Mesothelial cell of epicardium (in vitro differentiated cells): ENCODE measurements around the gene TTPAL. TPM values are rescaled to one million over a fixed set of nuclear protein-coding genes. Genes with fewer than 3 reads are reported as not detected.
"Not testable (repeated sequence)": the region's sequence is repeated elsewhere in the genome, so short reads cannot be mapped to it uniquely, and the experiment has no call there.

Source experiments
- DNase-seq, 2 experiments: peaks; one replicate each; pipeline ENCODE4 v3.0.0; 2021; ENCODE audit warnings: low spot score in 2 of 2; ENCODE audit not compliant: unreplicated experiment in 2 of 2
- H3K27ac Mint-ChIP-seq: 2 replicates; pipeline ENCODE4 v1.8.0; 2021; ENCODE audit warnings: mixed read lengths
- H3K27me3 Mint-ChIP-seq: 2 replicates; pipeline ENCODE4 v1.8.0; 2021; ENCODE audit warnings: low read depth, mixed read lengths
- H3K36me3 Mint-ChIP-seq: 2 replicates; pipeline ENCODE4 v1.8.0; 2021; ENCODE audit warnings: mixed read lengths
- H3K4me1 Mint-ChIP-seq: 2 replicates; pipeline ENCODE4 v1.8.0; 2021; ENCODE audit warnings: mixed read lengths
- H3K4me3 Mint-ChIP-seq: 2 replicates; pipeline ENCODE4 v1.8.0; 2021; ENCODE audit warnings: mild to moderate bottlenecking, moderate library complexity, mixed read lengths
- H3K9me3 Mint-ChIP-seq: 2 replicates; pipeline ENCODE4 v1.8.0; 2021; ENCODE audit warnings: mixed read lengths
- total RNA-seq: library from RNA; stranded (reverse); gene quantifications from 3 replicates; pipeline ENCODE4 v1.2.1, GENCODE V29; 2021
- TF ChIP-seq, protein P1 (sequence below): fragments of 200-600 bp; sonication (generic); IDR thresholded peaks from one replicate; pipeline ENCODE4 v1.5.0; 2021; ENCODE audit warnings: antibody characterized with exemption; ENCODE audit not compliant: unreplicated experiment

Gene TTPAL
- total RNA-seq, 1 donor from 2014 or later: 22.5 TPM

DNA sequence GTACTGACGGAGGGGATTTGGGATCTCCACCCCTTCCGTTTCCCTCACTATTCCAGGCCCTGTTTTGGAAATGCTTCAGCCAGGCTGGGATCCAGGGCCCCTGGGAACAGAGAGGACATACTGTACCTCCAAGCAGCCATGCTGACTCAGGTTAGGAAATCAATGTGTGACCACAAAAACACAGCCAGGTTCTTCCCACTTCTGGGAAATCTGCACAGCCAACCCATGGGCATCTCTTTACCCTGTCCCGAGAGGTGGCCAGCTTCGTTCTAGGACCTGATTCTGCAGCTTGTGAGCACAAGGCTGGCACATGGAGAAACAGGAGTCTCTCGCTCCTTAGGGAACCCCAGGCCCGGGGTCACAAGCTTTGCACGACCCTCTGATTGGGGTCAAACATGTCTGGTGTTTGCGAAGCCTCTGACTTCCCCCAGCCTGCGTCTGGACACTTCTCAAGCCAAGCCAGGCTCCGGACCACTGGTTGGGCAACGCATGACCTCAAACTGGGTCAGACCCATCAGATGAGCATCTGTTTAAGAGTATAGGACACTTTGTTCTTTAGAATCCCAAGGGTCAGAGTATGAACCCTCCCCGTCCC lies 8.3 kb upstream of the TTPAL start:
- H3K4me1 Mint-ChIP-seq: no peaks in the 10 kb centered on the region
- H3K9me3 Mint-ChIP-seq: no peaks in the 10 kb centered on the region
- H3K4me3 Mint-ChIP-seq: no peak overlapping the region
- TF ChIP-seq, protein P1, sequence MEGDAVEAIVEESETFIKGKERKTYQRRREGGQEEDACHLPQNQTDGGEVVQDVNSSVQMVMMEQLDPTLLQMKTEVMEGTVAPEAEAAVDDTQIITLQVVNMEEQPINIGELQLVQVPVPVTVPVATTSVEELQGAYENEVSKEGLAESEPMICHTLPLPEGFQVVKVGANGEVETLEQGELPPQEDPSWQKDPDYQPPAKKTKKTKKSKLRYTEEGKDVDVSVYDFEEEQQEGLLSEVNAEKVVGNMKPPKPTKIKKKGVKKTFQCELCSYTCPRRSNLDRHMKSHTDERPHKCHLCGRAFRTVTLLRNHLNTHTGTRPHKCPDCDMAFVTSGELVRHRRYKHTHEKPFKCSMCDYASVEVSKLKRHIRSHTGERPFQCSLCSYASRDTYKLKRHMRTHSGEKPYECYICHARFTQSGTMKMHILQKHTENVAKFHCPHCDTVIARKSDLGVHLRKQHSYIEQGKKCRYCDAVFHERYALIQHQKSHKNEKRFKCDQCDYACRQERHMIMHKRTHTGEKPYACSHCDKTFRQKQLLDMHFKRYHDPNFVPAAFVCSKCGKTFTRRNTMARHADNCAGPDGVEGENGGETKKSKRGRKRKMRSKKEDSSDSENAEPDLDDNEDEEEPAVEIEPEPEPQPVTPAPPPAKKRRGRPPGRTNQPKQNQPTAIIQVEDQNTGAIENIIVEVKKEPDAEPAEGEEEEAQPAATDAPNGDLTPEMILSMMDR: no peak
- peaks cover 2% of the 10 kb centered on the region for H3K27me3 Mint-ChIP-seq
- no peaks in the 10 kb centered on the region for H3K36me3 Mint-ChIP-seq
- no peak for DNase-seq
- no peak overlapping the region for H3K27ac Mint-ChIP-seq

DNA sequence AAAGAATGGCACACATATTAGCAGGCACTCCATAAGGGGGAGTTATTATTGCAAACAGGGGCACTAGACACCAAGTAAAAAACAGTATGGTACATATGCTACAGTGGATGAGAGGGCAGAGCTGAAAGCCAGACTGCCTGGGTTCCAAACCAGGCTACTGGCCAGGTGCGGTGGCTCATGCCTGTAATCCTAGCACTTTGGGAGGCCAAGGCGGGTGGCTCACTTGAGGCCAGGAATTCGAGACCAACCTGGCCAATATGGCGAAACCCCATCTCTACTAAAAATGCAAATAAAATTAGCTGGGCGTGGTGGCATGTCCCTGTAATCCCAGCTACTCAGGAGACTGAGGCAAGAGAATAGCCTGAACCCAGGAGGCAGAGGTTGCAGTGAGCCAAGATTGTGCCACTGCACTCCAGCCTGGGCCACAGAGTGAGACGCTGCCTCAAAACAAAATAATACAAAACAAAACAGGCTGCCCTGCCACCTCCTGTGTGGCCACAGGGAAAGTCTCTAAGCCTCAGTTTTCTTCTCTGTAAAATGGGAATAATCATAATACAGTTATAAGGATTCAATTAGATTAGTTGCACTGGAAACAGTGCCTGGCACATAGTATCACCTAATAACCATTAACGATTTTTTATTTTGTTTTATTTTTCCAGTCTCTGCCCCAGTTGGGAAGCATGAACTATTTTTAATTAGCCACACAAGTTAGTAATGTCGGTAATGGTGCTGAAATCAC lies 7.5 kb upstream of the TTPAL start:
- no peaks in the 10 kb centered on the region for H3K36me3 Mint-ChIP-seq
- TF ChIP-seq, protein P1: no peak
- H3K4me1 Mint-ChIP-seq: no peaks in the 10 kb centered on the region
- H3K4me3 Mint-ChIP-seq: no peak overlapping the region
- H3K27me3 Mint-ChIP-seq: peaks cover 2% of the 10 kb centered on the region
- no peaks in the 10 kb centered on the region for H3K9me3 Mint-ChIP-seq
- no peak overlapping the region for H3K27ac Mint-ChIP-seq
- DNase-seq: no peak

GRCh38 chr20:44470327-44470726 lies 5.3 kb upstream of the TTPAL start:
- no peaks in the 10 kb centered on the region for H3K36me3 Mint-ChIP-seq
- no peak for DNase-seq
- H3K9me3 Mint-ChIP-seq: no peaks in the 10 kb centered on the region
- no peak overlapping the region for H3K4me3 Mint-ChIP-seq
- no peak overlapping the region for H3K27ac Mint-ChIP-seq
- peaks cover 2% of the 10 kb centered on the region for H3K27me3 Mint-ChIP-seq
- H3K4me1 Mint-ChIP-seq: peaks cover 3% of the 10 kb centered on the region
- TF ChIP-seq, protein P1: no peak

GRCh38 chr20:44471481-44471882 lies 4.2 kb upstream of the TTPAL start:
- no peaks in the 10 kb centered on the region for H3K36me3 Mint-ChIP-seq
- peaks cover 10% of the 10 kb centered on the region for H3K4me1 Mint-ChIP-seq
- no peak overlapping the region for H3K4me3 Mint-ChIP-seq
- no peak for DNase-seq
- H3K9me3 Mint-ChIP-seq: no peaks in the 10 kb centered on the region
- no peak overlapping the region for H3K27ac Mint-ChIP-seq
- peaks cover 2% of the 10 kb centered on the region for H3K27me3 Mint-ChIP-seq
- TF ChIP-seq, protein P1: no peak

- H3K36me3 Mint-ChIP-seq, H3K4me3 Mint-ChIP-seq, H3K27me3 Mint-ChIP-seq, DNase-seq, H3K9me3 Mint-ChIP-seq, H3K27ac Mint-ChIP-seq: not testable (repeated sequence)
- H3K4me1 Mint-ChIP-seq: peaks cover 18% of the 10 kb centered on the region
Observed at GRCh38 chr20:44472283-44472682, 3.4 kb upstream of the TTPAL start.

- Mint-ChIP-seq H3K36me3 (no peaks in the 10 kb centered on the region), H3K4me3 (peak overlapping the region; percentile 92), H3K27me3 (peaks cover 2% of the 10 kb centered on the region), H3K4me1 (peaks cover 18% of the 10 kb centered on the region), H3K27ac (peak overlapping the region; percentile 95), H3K9me3 (no peaks in the 10 kb centered on the region)
- no peak for DNase-seq
- TF ChIP-seq, protein P1: no peak
Observed at GRCh38 chr20:44475372-44475693, 341 bp upstream of the TTPAL start.
